PC-3 (cell line): ENCODE data around the gene PIGL. TPM values are rescaled to one million over a fixed set of nuclear protein-coding genes. Genes with fewer than 3 reads are reported as not detected.
"Not testable (repeated sequence)": the region's sequence is repeated elsewhere in the genome, so short reads cannot be mapped to it uniquely, and the experiment has no call there.

ENCODE experiments used
- ATAC-seq: fragments of 200-7000 bp; cut with Tn5 transposase; 2 replicates; pipeline ENCODE4 v1.9.1; 2020; ENCODE audit warnings: mild to moderate bottlenecking, moderate library complexity
- BruUV-seq: library from RNA; stranded (reverse); fragments of 400-500 nt; replicated peaks from 2 replicates; lab custom pipeline; 2021; lab: Mats Ljungman, UMichigan
- CTCF ChIA-PET: fragments of 300-600 bp; sonication (Branson Sonifier 250); formaldehyde crosslinking; loops from one replicate; lab custom pipeline; 2022; ENCODE audit warnings: antibody characterized with exemption; lab: Charles Lee
- POLR2A ChIA-PET: fragments of 300-600 bp; sonication (Branson Sonifier 250); formaldehyde crosslinking; loops from one replicate; lab custom pipeline; 2022; ENCODE audit warnings: antibody characterized with exemption; ENCODE audit not compliant: unreplicated experiment; lab: Charles Lee
- DNase-seq: peaks from one replicate; pipeline ENCODE4 v3.0.0-alpha.2; 2015
- H2AFZ ChIP-seq: fragments of 300-600 bp; sonication (generic); 2 replicates; pipeline ENCODE4 v1.6.0; 2016; ENCODE audit warnings: antibody characterized with exemption, low read length
- H3F3A ChIP-seq: fragments of 300-600 bp; sonication (generic); one replicate; pipeline ENCODE4 v1.6.0; 2017; ENCODE audit warnings: antibody characterized with exemption, low read length, control low read depth, mild to moderate bottlenecking; ENCODE audit not compliant: unreplicated experiment
- H3K27ac ChIP-seq: fragments of 300-600 bp; sonication (generic); 2 replicates; pipeline ENCODE4 v1.5.1; 2016; ENCODE audit warnings: mild to moderate bottlenecking, low read length
- H3K27me3 ChIP-seq: fragments of 300-600 bp; sonication (generic); 2 replicates; pipeline ENCODE4 v1.6.1; 2016; ENCODE audit warnings: low read length, mixed read lengths
- H3K36me3 ChIP-seq: fragments of 300-600 bp; sonication (generic); 2 replicates; pipeline ENCODE4 v1.6.1; 2016; ENCODE audit warnings: low read depth, mixed run types, low read length, mixed read lengths
- H3K4me1 ChIP-seq: fragments of 300-600 bp; sonication (generic); 2 replicates; pipeline ENCODE4 v1.5.1; 2016; ENCODE audit warnings: low read length; ENCODE audit not compliant: insufficient read depth
- H3K4me2 ChIP-seq: fragments of 300-600 bp; sonication (generic); 2 replicates; pipeline ENCODE4 v1.6.0; 2016; ENCODE audit warnings: low read length
- H3K4me3 ChIP-seq: fragments of 300-600 bp; sonication (generic); 2 replicates; pipeline ENCODE4 v1.5.1; 2016; ENCODE audit warnings: mild to moderate bottlenecking, low read length, mixed read lengths
- H3K79me2 ChIP-seq: fragments of 300-600 bp; sonication (generic); 2 replicates; pipeline ENCODE4 v1.6.1; 2017; ENCODE audit warnings: low read length, mixed read lengths
- H3K9ac ChIP-seq: fragments of 300-600 bp; sonication (generic); 2 replicates; pipeline ENCODE4 v1.6.0; 2016; ENCODE audit warnings: mild to moderate bottlenecking, low read length
- H3K9me2 ChIP-seq: fragments of 300-600 bp; sonication (generic); replicated peaks from 2 replicates; pipeline ENCODE4 v1.6.1; 2016; ENCODE audit warnings: mixed run types, low read length, mixed read lengths
- H3K9me3 ChIP-seq: fragments of 300-600 bp; sonication (generic); 2 replicates; pipeline ENCODE4 v1.6.1; 2016; ENCODE audit warnings: low read length, mixed read lengths
- H4K20me1 ChIP-seq: fragments of 300-600 bp; sonication (generic); 2 replicates; pipeline ENCODE4 v1.6.1; 2016; ENCODE audit warnings: low read length, mixed read lengths
- EZH2 ChIP-seq: fragments of 300-600 bp; sonication (generic); IDR thresholded peaks from one replicate; pipeline ENCODE4 v1.6.1; 2017; ENCODE audit warnings: antibody characterized with exemption, mild to moderate bottlenecking, low read length; ENCODE audit not compliant: unreplicated experiment
- EZH2phosphoT487 ChIP-seq: fragments of 300-600 bp; sonication (generic); IDR thresholded peaks from 2 replicates; pipeline ENCODE4 v1.6.1; 2018; ENCODE audit warnings: mild to moderate bottlenecking, antibody characterized with exemption, low read length, borderline replicate concordance
- intact Hi-C: fragments of 100-400 bp; cut with micrococcal nuclease; formaldehyde crosslinking; loops from 2 replicates; pipeline ENCODE4 v1.9.0; 2023
- total RNA-seq: library from RNA; depleted of rRNA; stranded (reverse); fragments of >200 nt; gene quantifications from 2 replicates; pipeline ENCODE4 v1.2.3, GENCODE V29; 2014
- TF ChIP-seq, protein P1 (sequence below): fragments of 300-600 bp; sonication (generic); conservative IDR thresholded peaks from 2 replicates; pipeline ENCODE4 v1.5.1; 2017; ENCODE audit warnings: antibody characterized with exemption, low read depth, mild to moderate bottlenecking, low read length

Gene PIGL
- total RNA-seq, 1 experiment from 2014 or later: 37.4 TPM

DNA sequence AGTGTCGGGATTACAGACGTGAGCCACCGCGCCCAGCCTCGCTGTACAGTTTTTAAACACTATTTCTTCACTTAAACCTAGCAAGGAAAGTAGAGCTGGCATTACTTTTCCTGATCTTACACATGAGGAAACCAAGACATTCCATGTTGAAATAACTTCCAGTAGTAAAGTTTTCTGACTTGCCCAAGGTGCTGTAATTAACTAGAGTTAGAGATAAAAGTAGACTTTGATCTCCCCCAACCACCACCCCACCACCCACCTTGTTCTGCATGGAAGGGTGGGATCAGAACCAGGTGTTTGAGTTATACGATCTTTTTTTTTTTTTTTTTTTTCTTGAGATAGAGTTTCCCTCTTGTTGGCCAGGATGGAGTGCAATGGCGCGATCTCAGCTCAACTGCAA, 89.2 kb downstream of the PIGL start:
- no peaks in the 10 kb centered on the region for H3K79me2 ChIP-seq
- H3K4me3 ChIP-seq: no peak overlapping the region
- BruUV-seq: no TSS peak
- DNase-seq: no peak
- no peak overlapping the region for H3K9ac ChIP-seq
- H3K9me3 ChIP-seq: no peaks in the 10 kb centered on the region
- H3K36me3 ChIP-seq: peaks cover 12% of the 10 kb centered on the region
- H3F3A ChIP-seq: no peaks in the 10 kb centered on the region
- intact Hi-C loops: no loop called here
- H4K20me1 ChIP-seq: no peaks in the 10 kb centered on the region
- no peak for ATAC-seq
- no peak overlapping the region for H3K27ac ChIP-seq
- no peaks in the 10 kb centered on the region for H3K27me3 ChIP-seq
- ChIA-PET CTCF (no interaction called here), POLR2A (no interaction called here)
- H2AFZ ChIP-seq: no peak overlapping the region
- no peak for TF ChIP-seq EZH2phosphoT487
- TF ChIP-seq EZH2: no peak
- TF ChIP-seq, protein P1, sequence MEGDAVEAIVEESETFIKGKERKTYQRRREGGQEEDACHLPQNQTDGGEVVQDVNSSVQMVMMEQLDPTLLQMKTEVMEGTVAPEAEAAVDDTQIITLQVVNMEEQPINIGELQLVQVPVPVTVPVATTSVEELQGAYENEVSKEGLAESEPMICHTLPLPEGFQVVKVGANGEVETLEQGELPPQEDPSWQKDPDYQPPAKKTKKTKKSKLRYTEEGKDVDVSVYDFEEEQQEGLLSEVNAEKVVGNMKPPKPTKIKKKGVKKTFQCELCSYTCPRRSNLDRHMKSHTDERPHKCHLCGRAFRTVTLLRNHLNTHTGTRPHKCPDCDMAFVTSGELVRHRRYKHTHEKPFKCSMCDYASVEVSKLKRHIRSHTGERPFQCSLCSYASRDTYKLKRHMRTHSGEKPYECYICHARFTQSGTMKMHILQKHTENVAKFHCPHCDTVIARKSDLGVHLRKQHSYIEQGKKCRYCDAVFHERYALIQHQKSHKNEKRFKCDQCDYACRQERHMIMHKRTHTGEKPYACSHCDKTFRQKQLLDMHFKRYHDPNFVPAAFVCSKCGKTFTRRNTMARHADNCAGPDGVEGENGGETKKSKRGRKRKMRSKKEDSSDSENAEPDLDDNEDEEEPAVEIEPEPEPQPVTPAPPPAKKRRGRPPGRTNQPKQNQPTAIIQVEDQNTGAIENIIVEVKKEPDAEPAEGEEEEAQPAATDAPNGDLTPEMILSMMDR: no peak
- no peaks in the 10 kb centered on the region for H3K9me2 ChIP-seq
- H3K4me1 ChIP-seq: peaks cover 13% of the 10 kb centered on the region
- H3K4me2 ChIP-seq: no peak overlapping the region

DNA sequence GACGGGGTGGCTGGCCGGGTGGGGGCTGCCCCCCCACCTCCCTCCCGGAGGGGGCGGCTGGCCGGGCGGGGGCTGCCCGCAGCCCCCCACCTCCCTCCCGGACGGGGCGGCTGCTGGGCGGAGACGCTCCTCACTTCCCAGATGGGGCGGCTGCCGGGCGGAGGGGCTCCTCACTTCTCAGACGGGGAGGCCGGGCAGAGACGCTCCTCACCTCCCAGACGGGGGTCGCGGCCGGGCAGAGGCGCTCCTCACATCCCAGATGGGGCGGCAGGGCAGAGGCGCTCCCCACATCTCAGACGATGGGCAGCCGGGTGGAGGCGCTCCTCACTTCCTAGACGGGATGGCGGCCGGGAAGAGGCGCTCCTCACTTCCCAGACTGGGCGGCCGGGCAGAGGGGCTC, 95.1 kb downstream of the PIGL start:
- H3K79me2 ChIP-seq, ATAC-seq, CTCF ChIA-PET, H3K9me3 ChIP-seq, intact Hi-C loops, POLR2A ChIA-PET, H3K9me2 ChIP-seq, H3K4me2 ChIP-seq, H4K20me1 ChIP-seq, H3F3A ChIP-seq, H2AFZ ChIP-seq, H3K27ac ChIP-seq, BruUV-seq, DNase-seq, H3K27me3 ChIP-seq, H3K4me3 ChIP-seq, H3K9ac ChIP-seq, H3K4me1 ChIP-seq: not testable (repeated sequence)
- peaks cover 11% of the 10 kb centered on the region; the same call in 1 of the 2 replicates for H3K36me3 ChIP-seq

DNA sequence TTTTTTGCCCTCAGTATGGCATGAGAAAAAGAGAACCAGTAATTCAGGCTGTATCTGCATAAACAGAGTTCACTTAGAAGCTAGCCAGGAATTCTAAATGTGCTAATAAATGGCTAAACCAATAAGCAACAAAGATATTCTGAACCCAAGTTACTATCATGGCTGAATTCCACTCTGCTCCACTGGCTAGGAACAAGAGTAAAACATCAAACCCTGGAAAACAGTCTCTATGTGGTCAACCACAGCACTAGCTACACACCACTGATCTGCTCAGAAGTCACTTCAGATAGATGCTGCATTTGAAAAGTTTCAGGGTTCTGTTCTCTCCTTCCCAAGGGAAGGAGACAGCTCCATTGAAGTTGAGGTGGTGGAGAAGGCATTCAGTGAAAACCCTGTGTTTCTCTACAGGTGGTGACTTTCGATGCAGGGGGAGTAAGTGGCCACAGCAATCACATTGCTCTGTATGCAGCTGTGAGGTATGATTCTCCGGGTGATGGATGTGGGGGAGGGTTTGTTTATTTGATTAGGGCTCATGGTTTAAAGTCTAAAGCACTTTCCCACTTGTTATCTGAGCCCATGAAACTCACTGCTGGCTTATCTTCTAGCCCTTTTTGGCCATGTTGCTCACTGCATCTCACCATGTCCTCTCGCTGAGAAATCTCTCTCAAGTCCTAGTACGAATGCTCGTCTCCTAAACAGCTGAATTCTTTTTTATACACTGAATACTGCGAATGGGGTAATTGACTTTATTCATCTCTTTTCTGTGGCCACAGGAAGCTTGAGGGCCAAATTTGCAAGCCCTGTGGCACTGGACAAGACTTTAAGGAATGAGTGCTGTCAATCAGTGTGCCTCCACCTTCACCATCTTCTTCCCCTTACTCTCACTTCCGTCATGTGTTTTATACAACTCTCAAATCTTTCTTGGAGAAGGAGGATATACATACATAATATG, 96.4 kb downstream of the PIGL start:
- ChIA-PET CTCF (no interaction called here), POLR2A (no interaction called here)
- no peak overlapping the region for H3K4me3 ChIP-seq
- H3K4me1 ChIP-seq: no peaks in the 10 kb centered on the region
- no peak overlapping the region for H2AFZ ChIP-seq
- no peak overlapping the region for H3K27ac ChIP-seq
- H3K9me2 ChIP-seq: no peaks in the 10 kb centered on the region
- no peaks in the 10 kb centered on the region for H3F3A ChIP-seq
- TF ChIP-seq, protein P1: no peak
- no peak for TF ChIP-seq EZH2phosphoT487
- no peak for TF ChIP-seq EZH2
- intact Hi-C loops: no loop called here
- no peaks in the 10 kb centered on the region for H4K20me1 ChIP-seq
- no peaks in the 10 kb centered on the region for H3K79me2 ChIP-seq
- H3K4me2 ChIP-seq: no peak overlapping the region
- no peaks in the 10 kb centered on the region for H3K9me3 ChIP-seq
- no peak for DNase-seq
- H3K27me3 ChIP-seq: no peaks in the 10 kb centered on the region
- ATAC-seq: no peak
- H3K9ac ChIP-seq: no peak overlapping the region
- H3K36me3 ChIP-seq: peaks cover 12% of the 10 kb centered on the region; the same call in 1 of the 2 replicates
- no TSS peak for BruUV-seq
